GM19025 (cell line): ENCODE results near the gene NOP9.

Source experiments
- ATAC-seq: cut with Tn5 transposase; IDR thresholded peaks from one replicate; pipeline ENCODE4 v1.9.1; 2021; ENCODE audit warnings: mild to moderate bottlenecking, low read depth, moderate library complexity; ENCODE audit not compliant: unreplicated experiment

The NOP9 gene

GRCh38 chr14:24279301-24280186 lies 20.1 kb upstream of the NOP9 start:
- ATAC-seq = peak; percentile 77

- no peak for ATAC-seq
These were observed 18.7 kb upstream of the NOP9 start for GRCh38 chr14:24280797-24281460.

GRCh38 chr14:24281636-24282035 lies 18.0 kb upstream of the NOP9 start:
- ATAC-seq = no peak

- no peak for ATAC-seq
These were observed 16.9 kb upstream of the NOP9 start for GRCh38 chr14:24282736-24283135.

GRCh38 chr14:24283796-24284460 lies 15.7 kb upstream of the NOP9 start:
- no peak for ATAC-seq

- ATAC-seq = no peak
These were observed 15.1 kb upstream of the NOP9 start for GRCh38 chr14:24284501-24285035.

GRCh38 chr14:24285351-24285750 lies 14.3 kb upstream of the NOP9 start:
- ATAC-seq = no peak

- no peak for ATAC-seq
These were observed 12.7 kb upstream of the NOP9 start for GRCh38 chr14:24286996-24287395.

- ATAC-seq = peak; percentile 88
These were observed 9.9 kb upstream of the NOP9 start for GRCh38 chr14:24289649-24290280.

- no peak for ATAC-seq
These were observed 8.9 kb upstream of the NOP9 start for GRCh38 chr14:24290746-24291145.

GRCh38 chr14:24291446-24292117 lies 8.1 kb upstream of the NOP9 start:
- no peak for ATAC-seq

- ATAC-seq = no peak
These were observed 7.4 kb upstream of the NOP9 start for GRCh38 chr14:24292118-24292807.

GRCh38 chr14:24293525-24293924 lies 6.1 kb upstream of the NOP9 start:
- ATAC-seq = no peak

- peak; percentile 60 for ATAC-seq
These were observed 3.1 kb upstream of the NOP9 start for GRCh38 chr14:24296341-24297157.

GRCh38 chr14:24297190-24297964 lies 2.3 kb upstream of the NOP9 start:
- ATAC-seq = peak; percentile 10

- ATAC-seq = no peak
These were observed 777 bp upstream of the NOP9 start for GRCh38 chr14:24298892-24299254.

GRCh38 chr14:24300326-24300980 lies 803 bp downstream of the NOP9 start:
- ATAC-seq = no peak

GRCh38 chr14:24304019-24304387 lies 4.4 kb downstream of the NOP9 start:
- ATAC-seq = no peak
